ENCODE results near the gene PPP1R9B. TPM values are rescaled to one million over a fixed set of nuclear protein-coding genes. Genes with fewer than 3 reads are reported as not detected.

PPP1R9B gene
- total RNA-seq, 1 donor from 2014 or later = 73.6 TPM

GRCh38 chr17:50141026-50141744, 9.3 kb downstream of the PPP1R9B start:
- Mint-ChIP-seq H3K27me3 (ENCODE audit: low read depth, unreplicated experiment) (no peaks in the 10 kb centered on the region), H3K9me3 (ENCODE audit: unreplicated experiment) (no peaks in the 10 kb centered on the region), H3K36me3 (ENCODE audit: low read depth, unreplicated experiment) (peaks cover 65% of the 10 kb centered on the region), H3K27ac (ENCODE audit: unreplicated experiment) (no peak overlapping the region), H3K4me1 (ENCODE audit: low read depth, unreplicated experiment) (no peaks in the 10 kb centered on the region), H3K4me3 (ENCODE audit: unreplicated experiment) (peak overlapping the region; percentile 62)
- no peaks in the 10 kb centered on the region for H3K27me3 ChIP-seq (ENCODE audit: insufficient read depth, low read length)
- H3K4me3 ChIP-seq (ENCODE audit: insufficient read depth, low read depth, low read length) = no peak overlapping the region
- peaks cover 50% of the 10 kb centered on the region for H3K36me3 ChIP-seq (ENCODE audit: insufficient read depth, low read length)
- no peak overlapping the region for H3K9ac ChIP-seq (ENCODE audit: low read length)
- H3K4me2 ChIP-seq (ENCODE audit: low read length) = no peak overlapping the region
- DNase-seq (ENCODE audit: low read depth) (no peak), FAIRE-seq (no peak)
- no peak overlapping the region for H3K27ac ChIP-seq (ENCODE audit: low read depth, low read length)
- no peaks in the 10 kb centered on the region for H3K9me3 ChIP-seq (ENCODE audit: insufficient read depth, low read depth, low read length)
- no peak for TF ChIP-seq EZH2 (IDR thresholded peaks at IDR 0.05; ENCODE audit: insufficient read depth, low read length)
- no peak for TF ChIP-seq CTCF (IDR thresholded peaks at IDR 0.05; ENCODE audit: insufficient read depth, low read depth, low read length)
- peaks cover 14% of the 10 kb centered on the region for H3K4me1 ChIP-seq (ENCODE audit: insufficient read depth, low read length)
- H4K20me1 ChIP-seq (ENCODE audit: insufficient read depth, low read length) = peaks cover 99% of the 10 kb centered on the region
- H2AFZ ChIP-seq (ENCODE audit: low read depth, low read length) = no peak overlapping the region
- peaks cover 70% of the 10 kb centered on the region for H3K79me2 ChIP-seq (ENCODE audit: insufficient read depth, low read length)

GRCh38 chr17:50139950-50140885, 10.3 kb downstream of the PPP1R9B start:
- Mint-ChIP-seq H3K36me3 (ENCODE audit: low read depth, unreplicated experiment) (peaks cover 65% of the 10 kb centered on the region), H3K4me3 (ENCODE audit: unreplicated experiment) (no peak overlapping the region), H3K9me3 (ENCODE audit: unreplicated experiment) (no peaks in the 10 kb centered on the region), H3K27ac (ENCODE audit: unreplicated experiment) (peak overlapping the region; percentile 53), H3K27me3 (ENCODE audit: low read depth, unreplicated experiment) (no peaks in the 10 kb centered on the region), H3K4me1 (ENCODE audit: low read depth, unreplicated experiment) (no peaks in the 10 kb centered on the region)
- Histone ChIP-seq H3K9ac (ENCODE audit: low read length) (no peak overlapping the region), H3K27me3 (ENCODE audit: insufficient read depth, low read length) (no peaks in the 10 kb centered on the region), H2AFZ (ENCODE audit: low read depth, low read length) (no peak overlapping the region), H3K79me2 (ENCODE audit: insufficient read depth, low read length) (peaks cover 60% of the 10 kb centered on the region), H3K9me3 (ENCODE audit: insufficient read depth, low read depth, low read length) (no peaks in the 10 kb centered on the region), H4K20me1 (ENCODE audit: insufficient read depth, low read length) (peaks cover 96% of the 10 kb centered on the region), H3K27ac (ENCODE audit: low read depth, low read length) (no peak overlapping the region), H3K36me3 (ENCODE audit: insufficient read depth, low read length) (peaks cover 51% of the 10 kb centered on the region), H3K4me2 (ENCODE audit: low read length) (peak overlapping the region; percentile 28), H3K4me3 (ENCODE audit: insufficient read depth, low read depth, low read length) (no peak overlapping the region), H3K4me1 (ENCODE audit: insufficient read depth, low read length) (peaks cover 9% of the 10 kb centered on the region)
- DNase-seq (ENCODE audit: low read depth) (peak; percentile 46), FAIRE-seq (no peak)
- TF ChIP-seq EZH2 (IDR thresholded peaks at IDR 0.05; ENCODE audit: insufficient read depth, low read length) = no peak
- TF ChIP-seq CTCF (IDR thresholded peaks at IDR 0.05; ENCODE audit: insufficient read depth, low read depth, low read length) = peak; percentile 88

Data from astrocyte (in vitro differentiated cells and primary cell).